ENCODE data around the gene DNAJC1. TPM values are rescaled to one million over a fixed set of nuclear protein-coding genes. Genes with fewer than 3 reads are reported as not detected.
"Not testable (repeated sequence)": the region's sequence is repeated elsewhere in the genome, so short reads cannot be mapped to it uniquely, and the experiment has no call there.

The DNAJC1 gene
- total RNA-seq, 1 donor from 2014 or later, result 41.0 TPM

DNA sequence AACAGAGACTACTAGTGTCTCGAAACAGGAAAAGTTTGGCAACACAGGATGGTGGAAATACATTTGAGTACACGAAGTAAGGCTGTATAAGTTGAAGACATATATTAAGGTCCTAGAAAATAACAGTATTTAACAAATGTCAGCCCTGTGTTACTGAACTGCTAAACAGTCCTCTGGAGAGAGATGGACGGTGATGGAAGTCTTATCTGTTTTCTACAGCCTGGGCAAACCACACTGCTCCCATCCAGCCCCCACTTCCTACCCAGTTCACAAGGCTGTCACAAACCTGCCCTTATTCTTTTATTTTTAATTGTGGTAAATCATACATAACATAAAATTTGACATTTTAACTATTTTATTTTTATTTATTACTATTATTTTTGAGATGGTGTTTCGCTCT lies 179.1 kb downstream of the DNAJC1 start:
- no peak for DNase-seq

GRCh38 chr10:21823617-21824016 lies 179.9 kb downstream of the DNAJC1 start:
- DNase-seq, result no peak

DNA sequence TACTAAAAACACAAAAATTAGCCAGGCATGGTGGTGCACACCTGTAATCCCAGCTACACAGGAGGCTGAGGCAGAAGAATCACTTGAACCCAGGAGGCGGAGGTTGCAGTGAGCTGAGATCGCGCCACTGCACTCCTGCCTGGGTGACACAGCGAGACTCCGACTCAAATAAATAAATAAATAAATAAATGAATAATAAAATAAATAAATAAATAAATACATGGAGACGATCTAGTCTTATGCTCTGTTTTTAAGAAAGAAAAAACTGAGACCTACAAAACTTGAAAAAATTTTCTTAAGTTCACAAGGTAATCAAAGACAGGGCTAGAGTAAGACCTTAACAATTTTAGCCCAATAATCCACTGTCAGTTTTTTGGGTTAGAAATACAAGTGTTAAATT lies 181.3 kb downstream of the DNAJC1 start:
- not testable (repeated sequence) for DNase-seq

- DNase-seq, result no peak
Observed at GRCh38 chr10:21820952-21821351, 182.6 kb downstream of the DNAJC1 start.

GRCh38 chr10:21818416-21818815 lies 185.1 kb downstream of the DNAJC1 start:
- DNase-seq, result not testable (repeated sequence)

GRCh38 chr10:21814866-21815265 lies 188.7 kb downstream of the DNAJC1 start:
- no peak for DNase-seq

- no peak for DNase-seq
Observed at GRCh38 chr10:21813946-21814345, 189.6 kb downstream of the DNAJC1 start.

GRCh38 chr10:21811245-21811585 lies 192.3 kb downstream of the DNAJC1 start:
- DNase-seq, result no peak

DNA sequence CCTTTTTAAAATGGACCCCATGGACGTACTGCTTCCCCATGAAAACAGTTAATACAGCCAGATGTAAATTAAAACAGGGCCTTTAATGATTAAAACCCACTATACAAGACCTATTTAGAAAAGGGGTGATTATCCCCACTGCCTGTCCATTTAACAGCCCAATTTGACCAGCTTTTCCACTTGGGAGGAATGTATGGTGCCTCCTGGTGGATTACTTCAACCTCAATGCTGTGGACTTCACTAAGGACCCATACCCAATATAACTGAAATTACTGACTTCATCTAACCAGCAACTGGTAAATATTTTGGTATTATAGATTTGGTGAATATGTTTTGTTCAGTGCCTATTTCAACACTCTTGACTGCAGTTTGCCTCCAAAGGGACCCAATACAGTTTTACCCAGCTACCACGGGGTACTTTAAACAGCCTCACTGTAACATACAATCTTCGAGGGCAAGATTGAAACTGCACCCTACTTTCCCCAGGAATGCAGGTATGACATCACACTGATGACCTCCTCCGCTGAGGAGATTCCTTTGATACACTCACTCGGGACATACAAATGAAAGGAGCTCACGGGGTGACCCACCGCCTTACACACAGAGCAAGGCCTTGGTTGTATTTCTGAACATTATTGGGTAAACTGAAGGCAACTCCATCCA lies 192.8 kb downstream of the DNAJC1 start:
- DNase-seq, result no peak

DNA sequence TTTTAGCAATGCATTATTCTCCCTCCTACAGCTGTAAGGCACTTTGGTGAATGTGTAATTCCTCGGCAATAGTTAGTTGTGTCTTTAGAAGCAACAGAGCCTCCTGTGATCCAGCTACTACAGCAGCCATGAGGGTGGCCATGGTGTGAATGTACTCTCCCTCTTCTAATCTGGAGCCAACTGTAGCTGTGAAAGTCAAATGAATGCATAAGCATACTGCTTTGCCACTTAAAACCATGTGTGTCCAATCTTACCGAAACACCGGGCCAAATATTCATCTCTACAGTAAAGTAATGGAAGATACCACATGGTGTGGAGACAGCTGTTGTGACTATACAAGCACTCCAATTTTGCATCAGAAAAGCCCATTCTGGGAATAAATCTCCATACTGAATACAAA lies 195.0 kb downstream of the DNAJC1 start:
- DNase-seq, result no peak

GRCh38 chr10:21807180-21807579 lies 196.3 kb downstream of the DNAJC1 start:
- no peak for DNase-seq

- DNase-seq, result no peak
Observed at GRCh38 chr10:21803374-21803773, 200.2 kb downstream of the DNAJC1 start.

DNA sequence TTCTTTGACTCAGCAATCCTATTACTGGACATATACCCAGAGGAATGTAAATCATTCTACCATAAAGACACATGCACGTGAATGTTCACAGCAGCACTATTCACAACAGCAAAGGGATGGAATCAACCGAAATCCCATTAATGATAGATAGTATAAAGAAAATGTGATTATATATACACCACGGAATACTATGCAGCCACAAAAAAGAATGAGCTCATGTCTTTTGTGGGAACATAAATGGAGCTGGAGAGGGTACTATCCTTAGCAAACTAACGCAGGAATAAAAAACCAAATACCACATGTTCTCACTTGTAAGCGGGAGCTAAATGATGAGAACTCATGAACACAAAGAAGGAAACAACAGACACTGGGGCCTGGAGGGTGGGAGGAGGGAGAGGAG lies 201.9 kb downstream of the DNAJC1 start:
- no peak for DNase-seq

DNA sequence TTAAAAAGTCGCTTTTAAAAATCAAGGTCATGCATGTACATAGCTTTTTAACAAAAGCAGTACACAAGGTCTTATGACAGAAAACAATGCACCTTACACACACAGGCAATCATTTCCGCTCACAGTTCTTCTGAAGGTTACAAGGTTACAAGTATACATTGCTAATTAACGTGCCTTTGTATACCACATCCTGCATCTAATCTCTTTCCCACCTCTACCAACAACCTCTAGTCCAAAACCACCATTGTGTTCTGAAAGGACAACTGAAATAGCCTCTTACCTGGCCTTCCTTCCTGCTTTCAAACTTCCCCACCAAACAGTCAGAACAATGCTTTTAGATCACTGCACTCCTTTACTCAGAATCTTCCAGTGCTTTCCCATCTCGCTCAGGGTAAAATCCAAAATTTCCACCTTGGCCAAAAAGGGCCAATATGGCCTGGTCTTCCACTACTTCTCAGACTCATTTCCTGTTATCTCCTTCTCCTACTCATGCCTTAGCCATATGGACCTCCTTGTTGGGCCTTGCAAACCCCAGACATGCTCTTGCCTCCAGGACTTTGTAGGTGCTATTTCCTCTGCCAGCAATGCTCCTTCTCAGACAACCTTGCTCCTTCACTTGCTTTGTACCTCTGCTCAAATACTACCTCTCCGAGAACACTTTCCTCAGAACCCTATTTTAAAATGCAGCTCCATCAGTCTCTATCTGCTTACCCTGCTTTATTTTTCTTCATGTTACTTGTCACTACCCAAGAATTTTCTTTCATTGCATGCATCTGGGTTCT lies 205.4 kb downstream of the DNAJC1 start:
- DNase-seq, result peak; percentile 56

GRCh38 chr10:21797533-21797932 lies 206.0 kb downstream of the DNAJC1 start:
- no peak for DNase-seq

GRCh38 chr10:21791276-21791675 lies 212.3 kb downstream of the DNAJC1 start:
- DNase-seq, result no peak

- no peak for DNase-seq
Observed at GRCh38 chr10:21776883-21777282, 226.6 kb downstream of the DNAJC1 start.

GRCh38 chr10:21771219-21771618 lies 232.3 kb downstream of the DNAJC1 start:
- no peak for DNase-seq

- no peak for DNase-seq
Observed at GRCh38 chr10:21769041-21769440, 234.5 kb downstream of the DNAJC1 start.

DNA sequence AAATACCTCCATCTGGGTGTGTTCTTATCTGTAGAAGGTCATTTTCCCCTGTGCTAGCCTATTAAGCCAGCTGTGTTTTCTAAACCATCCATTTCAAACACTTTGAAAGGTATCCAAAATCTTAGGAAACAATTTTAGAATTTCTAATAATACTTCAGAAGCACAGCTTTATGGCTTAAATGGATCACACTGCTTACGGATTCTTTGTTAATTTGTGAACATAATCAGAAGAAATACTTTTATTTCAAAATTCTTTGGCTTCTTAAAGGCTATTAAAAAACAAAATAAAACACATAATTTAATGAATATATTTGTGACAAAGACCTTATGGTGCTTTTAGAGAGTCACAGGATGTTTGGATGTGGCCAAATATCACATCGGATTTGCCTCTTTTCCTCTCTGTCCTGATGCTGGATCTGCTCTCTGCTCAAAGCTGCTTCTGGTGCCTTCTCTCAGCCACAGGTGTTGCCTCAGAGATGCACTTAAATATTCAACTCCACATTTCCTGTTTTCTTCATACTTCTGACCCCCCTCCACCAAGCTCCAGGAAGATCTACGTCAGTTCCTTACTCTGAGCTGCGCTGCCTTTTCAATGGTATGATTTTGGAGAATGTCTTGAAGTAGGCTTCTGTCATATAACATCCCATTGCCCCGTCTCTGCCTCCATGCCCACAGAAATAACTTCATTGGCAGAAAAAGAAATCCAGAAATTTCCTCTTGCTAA lies 238.9 kb downstream of the DNAJC1 start:
- DNase-seq, result no peak

DNA sequence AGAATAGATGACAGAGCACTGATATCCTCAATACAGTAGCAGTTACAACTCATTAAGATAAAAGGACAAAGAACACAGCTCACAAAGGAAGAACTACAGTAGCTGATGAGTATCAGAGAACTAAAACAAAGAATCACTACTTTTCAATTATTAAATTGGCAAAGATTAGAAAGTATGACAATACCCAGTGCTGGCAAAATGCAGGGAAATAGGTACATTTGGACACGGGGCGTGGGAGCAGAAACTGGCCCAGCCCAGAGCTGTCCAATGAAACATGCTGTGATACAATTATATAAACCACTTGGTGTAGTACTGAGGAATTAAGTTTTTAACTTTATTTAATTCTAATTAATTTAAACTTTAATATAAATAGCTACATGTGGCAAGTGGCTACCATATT lies 243.2 kb downstream of the DNAJC1 start:
- no peak for DNase-seq

- no peak for DNase-seq
Observed at GRCh38 chr10:21759232-21759631, 244.3 kb downstream of the DNAJC1 start.

DNA sequence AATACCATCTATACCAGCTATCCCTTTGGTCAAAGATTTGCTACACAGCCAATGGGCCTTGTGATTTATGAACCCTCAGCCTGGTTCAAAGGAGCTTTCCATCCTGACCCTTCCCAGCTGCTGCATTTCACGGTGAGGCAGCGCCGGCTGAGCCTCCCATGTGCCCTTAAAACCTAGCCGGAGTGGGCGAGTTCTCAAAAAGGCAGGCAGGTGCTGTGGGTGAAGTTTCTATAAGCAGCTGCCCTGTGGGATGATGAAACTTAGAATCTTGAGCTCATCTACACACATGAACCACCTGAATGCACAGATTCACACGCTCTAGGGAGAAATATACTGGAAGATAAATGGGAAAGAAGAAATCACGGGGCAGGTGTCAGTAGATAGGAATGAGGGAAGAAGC lies 244.8 kb downstream of the DNAJC1 start:
- no peak for DNase-seq

- no peak for DNase-seq
Observed at GRCh38 chr10:21758239-21758638, 245.3 kb downstream of the DNAJC1 start.
